ENCODE data around the gene KCNIP4. TPM values are rescaled to one million over a fixed set of nuclear protein-coding genes. Genes with fewer than 3 reads are reported as not detected.

KCNIP4 gene
- total and polyA plus RNA-seq, 2 donors (not counting 1 experiment from before 2014, with no cell fraction given) = not detected

DNA sequence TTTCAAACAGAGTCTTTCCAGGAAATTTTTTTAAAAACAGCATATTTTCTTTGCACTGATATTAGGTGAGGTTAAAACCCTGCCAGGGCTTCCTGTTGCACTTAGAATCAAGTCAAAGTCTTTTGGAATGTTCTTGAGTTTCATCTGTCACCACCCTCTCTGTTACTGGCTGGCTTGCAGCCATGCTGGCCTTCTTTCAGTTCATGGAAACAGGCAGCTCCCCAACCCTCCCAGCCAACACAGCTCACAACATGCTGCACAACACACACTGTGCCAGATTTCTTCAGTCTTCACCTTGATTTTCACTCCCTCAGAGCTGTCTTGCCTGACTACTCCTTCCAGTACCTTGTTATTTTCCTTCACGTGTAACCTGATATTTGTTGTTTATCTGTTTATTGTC lies 129.5 kb downstream of the KCNIP4 start:
- no peak for ATAC-seq (ENCODE audit: low read depth)
- POLR2A ChIA-PET = no interaction called here
- Histone ChIP-seq H3K27ac (ENCODE audit: low read length in 2 of 2) (no peak overlapping the region), H3K79me2 (ENCODE audit: control insufficient read depth, insufficient read depth, low read length) (no peaks in the 10 kb centered on the region), H3K9me3 (ENCODE audit: control extremely low read depth in 1 of 3, control insufficient read depth in 2 of 3, insufficient read depth in 1 of 3, low read length in 2 of 3) (peaks cover 0 to 4% (median 0%) of the 10 kb centered on the region in 3 donors), H3K4me3 (ENCODE audit: control extremely low read depth in 1 of 5, extremely low read depth in 1 of 5, insufficient read depth in 1 of 5, low read depth in 2 of 5, low read length in 4 of 5) (no peak overlapping the region), H3K9ac (ENCODE audit: low read length) (no peak overlapping the region), H3K27me3 (replicated peaks in 1 of 4; ENCODE audit: control extremely low read depth in 1 of 4, control insufficient read depth in 3 of 4, insufficient read depth in 4 of 4, low read length in 3 of 4) (no peaks in the 10 kb centered on the region), H3K4me2 (replicated peaks; ENCODE audit: low read depth, low read length, poor library complexity, severe bottlenecking) (no peak overlapping the region), H3K36me3 (replicated peaks in 1 of 2; ENCODE audit: control extremely low read depth in 1 of 2, control insufficient read depth in 1 of 2, extremely low read depth in 1 of 2, insufficient read depth in 2 of 2, low read length in 1 of 2) (no peaks in the 10 kb centered on the region), H2AFZ (ENCODE audit: insufficient read depth, low read depth, low read length, poor library complexity, severe bottlenecking) (no peak overlapping the region), H4K20me1 (ENCODE audit: control insufficient read depth, insufficient read depth, low read length, poor library complexity, severe bottlenecking) (no peaks in the 10 kb centered on the region), H3K4me1 (ENCODE audit: control insufficient read depth in 2 of 2, insufficient read depth in 2 of 2, low read length in 2 of 2) (no peaks in the 10 kb centered on the region)
- intact Hi-C loops (cut with micrococcal nuclease) = no loop called here
- no peak for TF ChIP-seq EZH2 (IDR thresholded peaks at IDR 0.05; ENCODE audit: borderline replicate concordance, insufficient read depth, low read depth, low read length, poor library complexity, severe bottlenecking)
- no peak for TF ChIP-seq CTCF (IDR thresholded peaks at IDR 0.05)
- Mint-ChIP-seq H3K4me1 (no peaks in the 10 kb centered on the region), H3K27ac (no peak overlapping the region), H3K4me3 (no peak overlapping the region), H3K27me3 (no peaks in the 10 kb centered on the region), H3K9me3 (ENCODE audit: insufficient read depth) (peaks cover 14% of the 10 kb centered on the region)
- CTCF ChIA-PET = interaction anchor here (1.1 kb wide), 1 partner anchor 51 kb away, joined by 3 read pairs; no protein-coding TSS in a partner anchor
- DNase-seq = no peak
- no CpG with 5 or more reads among the region's 1 CpG for WGBS (ENCODE audit: insufficient coverage)

GRCh38 chr4:21815651-21816377 lies 132.8 kb downstream of the KCNIP4 start:
- Histone ChIP-seq H3K4me1 (ENCODE audit: control insufficient read depth in 2 of 2, insufficient read depth in 2 of 2, low read length in 2 of 2) (no peaks in the 10 kb centered on the region), H3K79me2 (ENCODE audit: control insufficient read depth, insufficient read depth, low read length) (no peaks in the 10 kb centered on the region), H3K27ac (ENCODE audit: low read length in 2 of 2) (no peak overlapping the region), H2AFZ (ENCODE audit: insufficient read depth, low read depth, low read length, poor library complexity, severe bottlenecking) (no peak overlapping the region), H3K9me3 (ENCODE audit: control extremely low read depth in 1 of 3, control insufficient read depth in 2 of 3, insufficient read depth in 1 of 3, low read length in 2 of 3) (peaks cover 0 to 4% (median 0%) of the 10 kb centered on the region in 3 donors), H3K9ac (ENCODE audit: low read length) (no peak overlapping the region), H3K36me3 (replicated peaks in 1 of 2; ENCODE audit: control extremely low read depth in 1 of 2, control insufficient read depth in 1 of 2, extremely low read depth in 1 of 2, insufficient read depth in 2 of 2, low read length in 1 of 2) (no peaks in the 10 kb centered on the region), H3K4me2 (replicated peaks; ENCODE audit: low read depth, low read length, poor library complexity, severe bottlenecking) (no peak overlapping the region), H3K27me3 (replicated peaks in 1 of 4; ENCODE audit: control extremely low read depth in 1 of 4, control insufficient read depth in 3 of 4, insufficient read depth in 4 of 4, low read length in 3 of 4) (no peaks in the 10 kb centered on the region), H4K20me1 (ENCODE audit: control insufficient read depth, insufficient read depth, low read length, poor library complexity, severe bottlenecking) (no peaks in the 10 kb centered on the region), H3K4me3 (ENCODE audit: control extremely low read depth in 1 of 5, extremely low read depth in 1 of 5, insufficient read depth in 1 of 5, low read depth in 2 of 5, low read length in 4 of 5) (no peak overlapping the region)
- ATAC-seq (ENCODE audit: low read depth) (no peak), DNase-seq (no peak)
- TF ChIP-seq CTCF (IDR thresholded peaks at IDR 0.05) (no peak), EZH2 (IDR thresholded peaks at IDR 0.05; ENCODE audit: borderline replicate concordance, insufficient read depth, low read depth, low read length, poor library complexity, severe bottlenecking) (no peak)
- ChIA-PET CTCF (no interaction called here), POLR2A (no interaction called here)
- Mint-ChIP-seq H3K4me3 (no peak overlapping the region), H3K27me3 (no peaks in the 10 kb centered on the region), H3K4me1 (no peaks in the 10 kb centered on the region), H3K9me3 (ENCODE audit: insufficient read depth) (peaks cover 14% of the 10 kb centered on the region), H3K27ac (no peak overlapping the region)
- intact Hi-C loops (cut with micrococcal nuclease) = no loop called here
